OCI-LY1 (cell line): ENCODE results near the gene STAC2.

Experiments
- H2AFZ ChIP-seq: fragments of 200-600 bp; sonication (generic), shearing (Covaris generic); 2 replicates; pipeline ENCODE4 v1.6.0; 2014; ENCODE audit warnings: antibody characterized with exemption, mild to moderate bottlenecking, low read length
- H3F3A ChIP-seq: fragments of 200-600 bp; sonication (generic), shearing (Covaris generic); 2 replicates; pipeline ENCODE4 v1.6.0; 2014; ENCODE audit warnings: mild to moderate bottlenecking, antibody characterized with exemption, low read length, moderate library complexity; ENCODE audit not compliant: insufficient read depth
- H3K27ac ChIP-seq: fragments of 200-600 bp; sonication (generic); 2 replicates; pipeline ENCODE4 v1.5.1; 2014; ENCODE audit warnings: low read length, mixed run types, mild to moderate bottlenecking, low read depth; ENCODE audit not compliant: poor library complexity, severe bottlenecking
- H3K27me3 ChIP-seq: fragments of 200-600 bp; sonication (generic); 2 replicates; pipeline ENCODE4 v1.6.0; 2014; ENCODE audit warnings: antibody characterized with exemption, mild to moderate bottlenecking, low read length, moderate library complexity; ENCODE audit not compliant: insufficient read depth
- H3K36me3 ChIP-seq: fragments of 200-600 bp; sonication (generic); 2 replicates; pipeline ENCODE4 v1.6.1; 2014; ENCODE audit warnings: mild to moderate bottlenecking, antibody characterized with exemption, low read length, moderate library complexity, mixed read lengths; ENCODE audit not compliant: insufficient read depth
- H3K4me1 ChIP-seq: fragments of 200-600 bp; sonication (generic); 2 replicates; pipeline ENCODE4 v1.5.1; 2014; ENCODE audit warnings: mild to moderate bottlenecking, low read length, moderate library complexity; ENCODE audit not compliant: insufficient read depth, severe bottlenecking
- H3K4me2 ChIP-seq: fragments of 200-600 bp; sonication (generic), shearing (Covaris generic); 2 replicates; pipeline ENCODE4 v1.6.1; 2014; ENCODE audit warnings: low read length
- H3K4me3 ChIP-seq: fragments of 200-600 bp; sonication (generic); 2 replicates; pipeline ENCODE4 v1.5.1; 2014; ENCODE audit warnings: low read length, low read depth, mild to moderate bottlenecking, mixed read lengths; ENCODE audit not compliant: poor library complexity, severe bottlenecking
- H3K79me2 ChIP-seq: fragments of 200-600 bp; shearing (Covaris generic); 2 replicates; pipeline ENCODE4 v1.6.1; 2016; ENCODE audit warnings: mixed run types, low read length, mixed read lengths; ENCODE audit not compliant: insufficient read depth
- H3K9ac ChIP-seq: fragments of 200-600 bp; sonication (generic), shearing (Covaris generic); 2 replicates; pipeline ENCODE4 v1.6.1; 2014; ENCODE audit warnings: mild to moderate bottlenecking, low read length, mixed read lengths
- H3K9me2 ChIP-seq: fragments of 200-600 bp; sonication (generic), shearing (Covaris generic); 2 replicates; pipeline ENCODE4 v1.6.1; 2014; ENCODE audit warnings: low read depth, mild to moderate bottlenecking, low read length, mixed read lengths
- H3K9me3 ChIP-seq: fragments of 200-600 bp; shearing (Covaris generic); 2 replicates; pipeline ENCODE4 v1.6.1; 2014; ENCODE audit warnings: low read length, mixed read lengths
- H4K20me1 ChIP-seq: fragments of 200-600 bp; sonication (generic), shearing (Covaris generic); 2 replicates; pipeline ENCODE4 v1.6.0; 2016; ENCODE audit warnings: mild to moderate bottlenecking, low read length; ENCODE audit not compliant: insufficient read depth
- EZH2 ChIP-seq: fragments of 200-600 bp; sonication (generic), shearing (Covaris generic); IDR thresholded peaks from 2 replicates; pipeline ENCODE4 v1.8.0; 2017; ENCODE audit warnings: borderline replicate concordance, mixed run types, mild to moderate bottlenecking, antibody characterized with exemption, low read length, moderate library complexity, mixed read lengths
- TF ChIP-seq, protein P1 (sequence below): fragments of 200-600 bp; sonication (generic), shearing (Covaris generic); IDR thresholded peaks from 2 replicates; pipeline ENCODE4 v1.5.1; 2017; ENCODE audit warnings: mild to moderate bottlenecking, antibody characterized with exemption, low read length, moderate library complexity, mixed read lengths

The STAC2 gene

DNA sequence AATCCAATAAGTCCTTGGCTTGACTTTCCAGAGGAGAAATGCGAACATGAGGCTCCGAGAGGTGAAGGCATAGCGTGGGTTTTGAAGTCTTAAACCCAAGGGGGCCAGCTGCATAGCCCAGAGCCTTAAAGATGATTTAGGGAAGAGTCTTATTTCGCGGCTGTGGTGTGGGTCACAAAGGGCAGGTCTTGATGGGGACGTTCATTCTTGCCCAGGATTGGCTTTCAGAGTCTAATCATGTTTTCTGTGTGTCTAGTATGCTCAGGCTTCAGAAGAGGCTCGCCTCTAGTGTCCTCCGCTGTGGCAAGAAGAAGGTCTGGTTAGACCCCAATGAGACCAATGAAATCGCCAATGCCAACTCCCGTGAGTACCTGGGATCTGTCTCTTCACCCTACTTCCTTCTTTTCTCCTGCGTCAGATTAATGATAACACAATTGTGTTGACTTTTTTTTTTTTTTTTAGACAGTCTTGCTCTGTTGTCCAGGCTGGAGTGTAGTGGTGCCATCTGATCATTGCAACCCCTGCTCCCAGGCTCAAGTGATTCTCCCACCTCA lies 24.7 kb downstream of the STAC2 start:
- H3K27ac ChIP-seq, result peak overlapping the region; percentile 81
- TF ChIP-seq, protein P1, sequence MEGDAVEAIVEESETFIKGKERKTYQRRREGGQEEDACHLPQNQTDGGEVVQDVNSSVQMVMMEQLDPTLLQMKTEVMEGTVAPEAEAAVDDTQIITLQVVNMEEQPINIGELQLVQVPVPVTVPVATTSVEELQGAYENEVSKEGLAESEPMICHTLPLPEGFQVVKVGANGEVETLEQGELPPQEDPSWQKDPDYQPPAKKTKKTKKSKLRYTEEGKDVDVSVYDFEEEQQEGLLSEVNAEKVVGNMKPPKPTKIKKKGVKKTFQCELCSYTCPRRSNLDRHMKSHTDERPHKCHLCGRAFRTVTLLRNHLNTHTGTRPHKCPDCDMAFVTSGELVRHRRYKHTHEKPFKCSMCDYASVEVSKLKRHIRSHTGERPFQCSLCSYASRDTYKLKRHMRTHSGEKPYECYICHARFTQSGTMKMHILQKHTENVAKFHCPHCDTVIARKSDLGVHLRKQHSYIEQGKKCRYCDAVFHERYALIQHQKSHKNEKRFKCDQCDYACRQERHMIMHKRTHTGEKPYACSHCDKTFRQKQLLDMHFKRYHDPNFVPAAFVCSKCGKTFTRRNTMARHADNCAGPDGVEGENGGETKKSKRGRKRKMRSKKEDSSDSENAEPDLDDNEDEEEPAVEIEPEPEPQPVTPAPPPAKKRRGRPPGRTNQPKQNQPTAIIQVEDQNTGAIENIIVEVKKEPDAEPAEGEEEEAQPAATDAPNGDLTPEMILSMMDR, result no peak
- TF ChIP-seq EZH2, result no peak

DNA sequence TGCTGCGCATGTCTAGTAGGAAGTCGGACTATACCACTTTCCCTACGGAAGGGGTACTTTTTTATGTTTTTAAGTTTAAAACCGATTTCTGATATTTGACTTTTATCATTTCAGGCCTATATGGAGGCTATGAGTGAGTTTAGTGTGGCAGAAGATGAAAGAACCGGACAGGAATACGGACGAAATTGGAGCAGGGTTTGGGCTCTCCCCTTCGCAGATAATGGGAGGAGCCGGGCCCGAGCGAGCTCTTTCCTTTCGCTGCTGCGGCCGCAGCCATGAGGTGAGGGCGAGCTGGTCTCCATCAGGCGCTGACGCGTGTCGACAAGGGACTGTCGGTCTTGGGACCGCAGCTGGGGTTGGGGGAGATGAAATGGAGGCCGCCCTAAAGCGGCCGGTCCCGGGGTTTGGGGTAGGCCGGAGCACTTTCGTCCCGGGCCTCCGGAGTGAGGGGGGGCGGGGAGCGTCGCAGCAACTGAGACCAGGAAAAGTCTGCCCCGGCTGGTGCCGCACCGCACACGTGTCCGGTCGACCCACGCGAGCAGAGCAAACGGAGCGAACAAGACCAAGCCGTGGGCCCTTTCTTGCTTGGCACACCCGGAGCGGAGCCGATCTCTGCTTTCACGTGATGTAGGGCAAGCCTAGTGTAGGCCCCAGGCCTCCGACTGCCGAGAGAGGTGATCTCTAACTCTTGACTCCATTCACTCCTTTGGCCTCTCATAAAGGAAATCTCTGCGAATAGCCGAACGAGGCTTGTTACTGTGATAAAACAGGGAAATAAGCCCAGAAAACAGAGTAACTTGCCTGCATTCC lies 25.5 kb downstream of the STAC2 start, which contains the start of gene RPL19:
Gene RPL19, plus strand, starts transcription at position 214 of the 810 bp plus-strand sequence. Its CDS starts 62 bp downstream, at position 276.
- H3K9me3 ChIP-seq, result no peaks in the 10 kb centered on the region
- H3K4me1 ChIP-seq, result peaks cover 55% of the 10 kb centered on the region
- H3K9me2 ChIP-seq, result no peaks in the 10 kb centered on the region
- no peaks in the 10 kb centered on the region for H4K20me1 ChIP-seq
- H3K79me2 ChIP-seq, result peaks cover 12% of the 10 kb centered on the region
- H3K4me3 ChIP-seq, result peak within 1 kb of the TSS; percentile 98
- peak within 1 kb of the TSS; percentile 100 for H3K9ac ChIP-seq
- no peak for TF ChIP-seq EZH2
- TF ChIP-seq, protein P1, result no peak
- 0 out of 2 replicates have a peak within 1 kb of the TSS, but pooled peaks have one; percentile 44 for H2AFZ ChIP-seq
- peaks cover 49% of the 10 kb centered on the region for H3K36me3 ChIP-seq
- H3K27me3 ChIP-seq, result no peaks in the 10 kb centered on the region
- peak within 1 kb of the TSS; percentile 81 for H3K27ac ChIP-seq
- peaks cover 24% of the 10 kb centered on the region for H3F3A ChIP-seq
- H3K4me2 ChIP-seq, result peak within 1 kb of the TSS; percentile 99

More for the DNA sequence above, 24.7 kb downstream of the STAC2 start:
- peak overlapping the region; percentile 100 for H3K9ac ChIP-seq
- peaks cover 12% of the 10 kb centered on the region for H3K79me2 ChIP-seq
- no peak overlapping the region for H2AFZ ChIP-seq
- H4K20me1 ChIP-seq, result no peaks in the 10 kb centered on the region
- H3K27me3 ChIP-seq, result no peaks in the 10 kb centered on the region
- H3K4me2 ChIP-seq, result peak overlapping the region; percentile 99
- peak overlapping the region; percentile 98 for H3K4me3 ChIP-seq
- H3K36me3 ChIP-seq, result peaks cover 49% of the 10 kb centered on the region
- H3K9me2 ChIP-seq, result no peaks in the 10 kb centered on the region
- peaks cover 24% of the 10 kb centered on the region for H3F3A ChIP-seq
- H3K9me3 ChIP-seq, result no peaks in the 10 kb centered on the region
- H3K4me1 ChIP-seq, result peaks cover 48% of the 10 kb centered on the region

DNA sequence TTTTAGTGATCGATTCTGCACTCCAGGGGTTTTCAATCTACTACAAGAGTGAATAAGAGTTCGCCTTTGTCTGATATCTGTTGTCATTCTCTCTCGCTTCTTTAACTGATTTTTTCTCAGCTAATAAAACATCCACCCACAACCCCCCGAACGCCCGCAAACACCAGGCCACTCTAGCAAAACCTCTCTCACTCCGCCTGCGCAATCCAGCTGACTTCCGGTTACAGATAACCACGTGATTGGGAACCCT lies 26.0 kb downstream of the STAC2 start:
- Histone ChIP-seq H3K79me2 (peaks cover 12% of the 10 kb centered on the region), H3K27ac (peak overlapping the region; percentile 81)

More for the DNA sequence above, 26.0 kb downstream of the STAC2 start:
- peaks cover 24% of the 10 kb centered on the region for H3F3A ChIP-seq
- no peaks in the 10 kb centered on the region for H3K9me3 ChIP-seq
- H3K36me3 ChIP-seq, result peaks cover 44% of the 10 kb centered on the region
- peaks cover 60% of the 10 kb centered on the region for H3K4me1 ChIP-seq
- H3K9ac ChIP-seq, result peak overlapping the region; percentile 100
- H2AFZ ChIP-seq, result no peak overlapping the region
- no peaks in the 10 kb centered on the region for H4K20me1 ChIP-seq
- no peak for TF ChIP-seq EZH2
- TF ChIP-seq, protein P1, result no peak
- H3K4me3 ChIP-seq, result peak overlapping the region; percentile 98
- H3K4me2 ChIP-seq, result peak overlapping the region; percentile 99
- no peaks in the 10 kb centered on the region for H3K9me2 ChIP-seq
- no peaks in the 10 kb centered on the region for H3K27me3 ChIP-seq
